HG03060 (cell line): ENCODE measurements around the gene IL19.

Source experiments
- ATAC-seq: cut with Tn5 transposase; IDR thresholded peaks from one replicate; pipeline ENCODE4 v1.9.1; 2021; ENCODE audit warnings: low read depth, moderate number of reproducible peaks; ENCODE audit not compliant: unreplicated experiment

Gene IL19

DNA sequence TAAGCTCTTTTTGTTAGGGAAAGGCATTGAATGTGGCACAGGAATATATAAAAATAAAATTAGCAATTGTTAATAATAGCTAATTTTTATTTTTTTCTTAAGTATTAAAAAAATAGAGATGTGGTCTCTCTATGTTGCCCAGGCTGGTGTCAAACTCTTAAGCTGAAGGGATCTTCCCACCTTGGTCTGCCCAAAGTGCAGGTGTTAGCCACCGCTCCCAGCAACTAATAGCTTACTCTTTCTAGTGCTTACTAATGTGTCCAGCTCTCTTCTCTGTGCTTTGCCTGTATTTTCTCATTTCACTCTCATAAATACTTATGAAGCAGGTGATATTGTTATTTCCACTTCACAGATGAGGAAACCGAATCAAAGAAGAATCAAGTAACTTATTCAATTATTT, 113.3 kb downstream of the IL19 start:
- no peak for ATAC-seq

DNA sequence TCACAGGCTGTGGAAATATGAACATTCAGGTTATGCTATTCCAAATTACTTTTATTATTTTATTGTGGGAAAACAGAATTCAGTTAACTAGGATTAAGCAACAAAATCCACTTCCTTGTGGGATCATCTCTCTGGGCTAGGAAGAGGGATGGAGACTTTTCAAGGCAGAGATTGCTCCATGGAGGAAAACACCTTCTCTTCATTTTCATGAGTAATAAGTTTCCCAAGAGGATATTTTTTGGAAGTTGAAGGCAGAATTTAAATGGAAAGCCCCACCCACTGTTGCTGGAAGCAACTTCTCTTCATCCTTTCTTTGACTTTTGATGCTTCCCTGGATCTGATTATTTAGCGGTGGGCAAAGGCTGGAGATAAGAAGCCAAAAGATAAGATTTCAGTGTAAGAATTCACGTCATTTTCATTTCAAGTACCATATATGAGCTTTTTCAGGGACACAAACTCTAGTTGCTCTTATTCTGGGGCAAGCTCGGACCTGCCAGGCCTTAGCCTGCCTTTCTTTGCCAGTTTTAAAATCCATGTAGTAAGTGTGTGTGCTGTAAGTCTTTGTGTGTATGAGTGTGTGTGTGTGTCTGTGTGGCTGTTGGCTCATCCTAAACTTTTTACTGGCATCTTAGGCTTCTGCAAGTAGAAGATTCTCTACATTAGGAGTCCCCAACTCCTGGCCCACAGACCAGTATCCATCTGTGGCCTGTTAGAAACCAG, 114.9 kb downstream of the IL19 start:
- no peak for ATAC-seq

DNA sequence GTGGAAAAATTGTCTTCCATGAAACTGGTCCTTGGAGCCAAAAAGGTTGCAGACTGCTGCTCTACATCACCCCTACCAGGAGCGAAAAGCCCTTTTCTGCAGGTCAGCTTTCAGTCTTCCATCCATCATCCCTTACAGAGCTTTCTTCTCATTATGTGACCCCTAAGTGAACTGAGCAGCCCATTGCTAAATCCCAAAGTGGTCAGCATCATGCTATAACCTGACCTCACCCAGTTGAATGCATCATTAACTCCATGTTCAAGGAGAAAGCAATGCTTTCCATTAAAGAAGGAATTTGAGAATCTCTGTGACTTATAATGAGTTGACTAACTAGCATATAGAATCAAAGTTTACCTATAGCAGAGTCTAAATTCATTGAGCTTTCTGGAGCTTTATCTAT, 116.3 kb downstream of the IL19 start:
- ATAC-seq = no peak

DNA sequence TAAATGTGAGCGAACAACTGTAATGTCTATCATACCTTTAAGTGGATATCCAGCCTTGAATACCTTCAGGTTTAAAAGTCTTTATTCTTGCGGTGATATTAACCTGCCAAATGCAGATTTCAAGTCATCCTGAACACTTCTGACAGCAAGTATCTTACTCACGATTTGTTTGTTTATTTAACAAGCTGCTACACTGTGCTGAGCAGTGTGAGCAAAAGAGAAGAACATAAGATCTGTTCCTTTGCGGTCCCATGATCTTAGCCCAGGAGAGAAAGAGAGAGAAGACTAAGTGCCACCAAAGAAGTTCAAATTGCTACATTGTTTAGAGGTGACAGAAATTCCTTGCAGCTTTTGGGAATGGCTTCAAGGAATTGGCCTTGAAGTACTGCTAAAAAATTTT, 117.1 kb downstream of the IL19 start:
- no peak for ATAC-seq

DNA sequence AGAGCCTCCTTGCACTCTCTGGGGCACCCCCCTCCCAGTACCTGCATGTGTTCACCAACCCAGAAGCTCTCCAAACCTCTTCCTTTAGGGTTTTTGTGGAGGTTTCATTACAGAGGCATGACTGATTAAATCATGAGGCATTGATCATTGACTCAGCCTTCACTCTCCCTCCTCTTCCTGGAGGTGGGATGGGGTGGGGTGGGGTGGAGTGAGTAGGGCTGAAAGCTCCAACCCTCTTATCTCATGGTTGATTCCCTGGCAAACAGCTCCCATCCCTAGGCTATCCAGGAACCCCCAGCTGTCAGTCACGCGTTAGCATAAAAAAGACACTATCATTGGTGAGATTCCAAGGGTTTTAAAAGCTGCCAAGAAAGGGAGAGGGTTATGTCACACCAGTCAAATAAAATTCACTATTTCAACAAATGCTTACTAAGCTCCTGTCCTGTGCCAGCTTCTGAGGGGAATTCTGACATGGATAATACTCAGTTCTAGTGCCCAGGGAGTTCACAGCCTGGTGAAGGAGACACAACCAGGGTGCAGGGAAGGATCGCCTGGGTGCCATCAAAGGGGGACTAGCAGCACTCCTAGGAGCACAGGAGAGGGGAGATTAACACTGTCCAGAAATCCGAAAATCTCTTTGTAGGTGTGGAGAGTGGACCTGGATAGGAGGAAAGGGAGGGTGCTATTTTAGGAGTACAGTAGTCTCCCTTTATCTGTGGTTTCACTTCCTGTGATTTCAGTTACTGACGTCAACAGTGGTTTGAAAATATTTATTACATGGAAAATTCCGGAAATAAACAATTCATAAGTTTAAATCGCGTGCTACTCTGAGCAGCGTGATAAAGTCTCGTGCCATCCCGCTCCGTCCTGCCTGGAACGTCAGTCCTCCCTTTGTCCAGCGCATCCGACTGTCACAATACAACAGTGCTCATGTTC, 119.8 kb downstream of the IL19 start:
- no peak for ATAC-seq

DNA sequence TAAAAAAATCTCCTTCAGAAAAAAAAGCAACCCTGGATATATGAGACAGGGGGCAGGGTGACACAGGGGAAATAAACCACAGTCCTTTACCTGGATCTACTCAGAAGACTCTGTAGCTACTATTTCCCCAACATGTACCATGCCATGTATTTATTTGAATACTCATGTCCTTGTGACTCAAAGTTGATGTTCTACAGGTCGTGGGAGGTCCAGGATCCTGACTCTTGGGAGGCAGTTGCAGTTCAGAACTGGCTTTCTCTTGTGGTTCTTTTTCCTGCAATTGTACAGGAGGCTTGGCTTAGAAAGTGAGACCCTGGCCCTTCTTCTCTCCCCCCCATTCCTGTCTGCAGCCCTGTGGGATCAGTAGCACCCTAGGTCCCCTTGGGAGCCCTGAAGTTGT, 120.8 kb downstream of the IL19 start:
- ATAC-seq = no peak
